Measurements from ENCODE around the gene RAB7B. TPM values are rescaled to one million over a fixed set of nuclear protein-coding genes. Genes with fewer than 3 reads are reported as not detected.

Gene RAB7B
- polyA plus RNA-seq, 2 of the 4 experiments (the other 2 are of a cell fraction), result 0.08 to 0.30 TPM

DNA sequence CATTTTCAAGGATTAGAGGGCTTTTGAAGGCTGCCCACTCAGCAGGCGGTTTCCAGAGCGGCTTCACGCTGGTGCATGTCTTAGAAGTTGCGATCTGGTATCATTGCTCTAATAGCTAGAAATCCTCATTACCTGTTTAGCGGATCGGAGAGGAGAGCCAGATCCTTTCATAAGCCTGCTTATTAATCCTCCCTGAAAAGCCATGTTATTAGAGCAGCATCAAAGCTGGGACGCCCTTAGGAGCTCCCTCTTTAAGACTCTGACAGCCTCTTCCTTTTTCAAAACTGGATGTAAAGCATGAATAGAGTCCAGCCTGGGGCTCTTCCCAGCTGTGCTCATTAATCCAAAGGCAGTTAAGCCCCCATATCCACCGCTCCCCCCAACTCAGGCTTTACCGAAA, 34.4 kb upstream of the RAB7B start:
- 80% methylated on average over 9 of the region's 9 CpGs for WGBS (ENCODE audit: missing lambda C conversion rate)
- H3K4me3 ChIP-seq, result no peak overlapping the region
- TF ChIP-seq JUN (IDR thresholded peaks at IDR 0.05) (no peak), ESRRA (IDR thresholded peaks at IDR 0.05; ENCODE audit: borderline replicate concordance, low read length) (no peak)
- no peak for DNase-seq (ENCODE audit: low read depth in 1 of 2, low spot score in 1 of 2)
- no peak overlapping the region for H3K27ac ChIP-seq
- no peaks in the 10 kb centered on the region for H3K9me3 ChIP-seq
- ChIA-PET POLR2A (no interaction called here), CTCF (interaction anchor here (0.7 to 1.9 kb wide), 5 partner anchors 9 to 246 kb away, joined by 3 to 9 read pairs (median 3); partner anchors contain the start of gene CTSE)
- ATAC-seq, result no peak
- H3K4me1 ChIP-seq, result no peaks in the 10 kb centered on the region
- FAIRE-seq, result no peak
- no peak overlapping the region for H3K4me2 ChIP-seq

DNA sequence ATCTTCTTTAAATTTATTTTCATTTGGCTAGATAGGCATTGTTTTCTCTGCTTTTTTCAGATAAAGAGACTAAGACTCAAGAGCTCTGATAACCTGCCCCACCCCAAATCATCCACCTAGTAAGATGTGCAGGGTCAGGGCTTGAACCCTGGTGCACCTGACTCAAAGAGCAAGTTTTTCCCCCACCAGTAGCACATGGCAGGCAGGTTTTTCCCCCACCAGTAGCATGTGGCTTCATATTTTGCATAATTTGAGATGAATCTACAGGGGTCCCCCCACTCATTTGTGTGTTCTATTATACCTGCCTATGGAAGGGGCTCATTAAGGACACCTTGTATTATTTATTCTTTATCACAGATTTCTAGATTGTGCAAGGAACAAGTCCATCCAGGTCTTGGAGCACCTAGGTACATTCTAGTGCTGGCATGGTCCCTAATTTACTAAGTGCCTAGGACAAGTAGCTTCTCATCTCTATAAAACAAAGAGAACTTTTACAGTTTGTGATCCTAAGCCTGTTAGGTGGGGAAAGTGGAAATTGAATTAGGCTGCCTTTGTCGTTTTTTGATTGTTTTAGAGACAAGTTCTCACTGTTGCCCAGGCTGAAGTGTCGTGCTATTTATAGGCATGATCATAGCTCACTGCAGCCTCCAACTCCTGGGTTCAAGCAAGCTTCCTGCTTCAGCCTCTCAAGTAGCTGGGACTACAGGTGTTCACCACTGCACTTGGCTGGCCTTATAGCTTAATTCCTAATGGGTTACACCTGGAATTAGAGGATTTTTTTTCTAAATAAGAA, 33.7 kb upstream of the RAB7B start:
- H3K4me1 ChIP-seq, result no peaks in the 10 kb centered on the region
- CTCF ChIA-PET, result interaction anchor here (0.6 to 1.9 kb wide), 6 partner anchors 10 to 763 kb away, joined by 3 to 9 read pairs (median 3); partner anchors contain the start of gene CTSE
- 20% methylated on average over 2 of the region's 2 CpGs for WGBS (ENCODE audit: missing lambda C conversion rate)
- FAIRE-seq, result no peak
- ATAC-seq, result no peak
- no peak overlapping the region for H3K4me3 ChIP-seq
- no peak overlapping the region for H3K4me2 ChIP-seq
- TF ChIP-seq, protein P1, sequence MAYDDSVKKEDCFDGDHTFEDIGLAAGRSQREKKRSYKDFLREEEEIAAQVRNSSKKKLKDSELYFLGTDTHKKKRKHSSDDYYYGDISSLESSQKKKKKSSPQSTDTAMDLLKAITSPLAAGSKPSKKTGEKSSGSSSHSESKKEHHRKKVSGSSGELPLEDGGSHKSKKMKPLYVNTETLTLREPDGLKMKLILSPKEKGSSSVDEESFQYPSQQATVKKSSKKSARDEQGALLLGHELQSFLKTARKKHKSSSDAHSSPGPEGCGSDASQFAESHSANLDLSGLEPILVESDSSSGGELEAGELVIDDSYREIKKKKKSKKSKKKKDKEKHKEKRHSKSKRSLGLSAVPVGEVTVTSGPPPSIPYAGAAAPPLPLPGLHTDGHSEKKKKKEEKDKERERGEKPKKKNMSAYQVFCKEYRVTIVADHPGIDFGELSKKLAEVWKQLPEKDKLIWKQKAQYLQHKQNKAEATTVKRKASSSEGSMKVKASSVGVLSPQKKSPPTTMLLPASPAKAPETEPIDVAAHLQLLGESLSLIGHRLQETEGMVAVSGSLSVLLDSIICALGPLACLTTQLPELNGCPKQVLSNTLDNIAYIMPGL (CRISPR knock-in tag; IDR thresholded peaks at IDR 0.05; ENCODE audit: borderline replicate concordance), result no peak
- TF ChIP-seq RCOR1 (IDR thresholded peaks at IDR 0.05; ENCODE audit: low read depth, low read length) (no peak), POLR2AphosphoS2 (conservative IDR thresholded peaks at IDR 0.05; ENCODE audit: low read length) (no peak), EHF (CRISPR knock-in tag; IDR thresholded peaks at IDR 0.05) (no peak), EP300 (IDR thresholded peaks at IDR 0.05) (no peak), CHD2 (IDR thresholded peaks at IDR 0.05; ENCODE audit: low read length, partially characterized antibody) (no peak), POLR2A (IDR thresholded peaks at IDR 0.05; ENCODE audit: low read length) (no peak), BCL3 (IDR thresholded peaks at IDR 0.05) (no peak), MAZ (IDR thresholded peaks at IDR 0.05; ENCODE audit: borderline replicate concordance, low read depth, low read length) (no peak), NPAS2 (CRISPR knock-in tag; IDR thresholded peaks at IDR 0.05; ENCODE audit: borderline replicate concordance) (no peak), PBX3 (IDR thresholded peaks at IDR 0.05) (no peak)
- H3K27ac ChIP-seq, result no peak overlapping the region
- no peak for DNase-seq (ENCODE audit: low read depth in 1 of 2, low spot score in 1 of 2)
- H3K9me3 ChIP-seq, result no peaks in the 10 kb centered on the region
- POLR2A ChIA-PET, result no interaction called here

GRCh38 chr1:206035027-206035426, 31.8 kb upstream of the RAB7B start:
- CTCF ChIA-PET, result interaction anchor here (1.2 to 6.7 kb wide), 2 partner anchors 58 to 69 kb away, joined by 4 to 67 read pairs; no protein-coding TSS in a partner anchor
- ATAC-seq, result no peak
- no peak overlapping the region for H3K4me3 ChIP-seq
- no peak for FAIRE-seq
- TF ChIP-seq CBX8 (IDR thresholded peaks at IDR 0.05) (no peak), HOXA7 (CRISPR knock-in tag; IDR thresholded peaks at IDR 0.05) (no peak), PHF8 (IDR thresholded peaks at IDR 0.05; ENCODE audit: borderline replicate concordance, low read depth) (no peak), JUN (IDR thresholded peaks at IDR 0.05) (no peak), FOXS1 (CRISPR knock-in tag; IDR thresholded peaks at IDR 0.05) (no peak), SMC3 (IDR thresholded peaks at IDR 0.05) (no peak), CTCF (IDR thresholded peaks at IDR 0.05) (no peak), ZNF302 (CRISPR knock-in tag; IDR thresholded peaks at IDR 0.05) (no peak)
- TF ChIP-seq, protein P2, sequence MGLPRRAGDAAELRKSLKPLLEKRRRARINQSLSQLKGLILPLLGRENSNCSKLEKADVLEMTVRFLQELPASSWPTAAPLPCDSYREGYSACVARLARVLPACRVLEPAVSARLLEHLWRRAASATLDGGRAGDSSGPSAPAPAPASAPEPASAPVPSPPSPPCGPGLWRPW (IDR thresholded peaks at IDR 0.05), result no peak
- no peaks in the 10 kb centered on the region for H3K9me3 ChIP-seq
- 57% methylated on average over 5 of the region's 5 CpGs for WGBS (ENCODE audit: missing lambda C conversion rate)
- POLR2A ChIA-PET, result no interaction called here
- H3K4me1 ChIP-seq, result peaks cover 3% of the 10 kb centered on the region; the same call in 1 of the 3 replicates
- no peak for DNase-seq (ENCODE audit: low read depth in 1 of 2, low spot score in 1 of 2)
- H3K27ac ChIP-seq, result no peak overlapping the region
- no peak overlapping the region for H3K4me2 ChIP-seq
